ENCODE results near the gene ADGB.
"Not testable (repeated sequence)": the region's sequence is repeated elsewhere in the genome, so short reads cannot be mapped to it uniquely, and the experiment has no call there.

The ADGB gene

DNA sequence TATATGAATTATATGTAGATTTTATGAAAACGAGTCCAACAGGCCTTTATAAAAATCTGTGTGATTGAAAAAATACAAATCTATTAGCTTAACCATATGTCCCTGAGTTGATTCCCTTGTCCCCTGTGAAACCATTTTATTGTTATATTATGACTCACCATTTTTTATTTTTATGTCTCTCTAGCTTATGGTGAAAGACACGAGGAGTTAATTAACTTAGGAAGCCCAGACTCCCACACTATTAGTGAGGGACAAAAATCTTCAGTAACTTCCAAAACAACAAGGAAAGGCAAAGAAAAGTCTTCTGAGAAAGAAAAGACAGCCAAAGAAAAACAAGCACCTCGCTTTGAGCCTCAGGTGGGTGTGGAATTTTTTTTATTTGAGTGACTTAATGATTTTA is 183.1 kb downstream of the ADGB start:
- 93 to 100% methylated on average over 1 to 3 of the region's 3 CpGs for WGBS, 2 experiments
- Histone ChIP-seq H3K27ac (ENCODE audit: insufficient read depth, low read depth, low read length, poor library complexity, severe bottlenecking) (no peak overlapping the region), H3K36me3 (ENCODE audit: control insufficient read depth, insufficient read depth, low read length) (no peaks in the 10 kb centered on the region), H3K4me3 (ENCODE audit: insufficient read depth, low read depth, low read length) (no peak overlapping the region), H3K9me3 (ENCODE audit: control insufficient read depth, low read length) (no peaks in the 10 kb centered on the region), H3K27me3 (ENCODE audit: control insufficient read depth, insufficient read depth, low read length, poor library complexity, severe bottlenecking) (no peaks in the 10 kb centered on the region), H3K4me1 (ENCODE audit: control insufficient read depth, insufficient read depth, low read length) (no peaks in the 10 kb centered on the region)

DNA sequence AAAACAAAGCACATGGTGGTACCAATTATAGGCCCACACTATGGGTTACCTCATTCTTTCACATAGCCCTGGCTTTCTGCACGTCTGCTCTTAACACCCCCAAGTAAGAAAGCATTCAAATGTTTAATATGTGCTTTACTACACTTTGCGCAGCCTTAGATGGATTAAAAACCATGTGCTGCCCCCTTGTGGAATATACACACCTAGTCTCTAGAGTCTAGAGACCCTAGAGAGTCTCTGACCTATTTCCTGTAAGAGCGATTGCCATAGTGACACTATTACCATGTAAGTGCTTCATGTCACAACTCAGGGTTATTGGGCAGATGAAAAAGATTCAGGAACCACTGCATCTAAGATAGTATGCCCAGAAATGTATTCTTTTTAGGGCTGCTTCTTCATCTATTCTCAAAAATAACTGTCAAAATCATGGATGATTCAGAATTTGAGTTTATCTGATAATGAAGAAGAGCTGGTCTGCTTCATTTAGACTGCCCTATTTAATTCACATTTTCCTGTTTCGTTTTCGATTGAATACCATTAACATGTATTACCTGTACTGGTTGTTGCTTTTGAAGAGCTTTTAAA is 186.3 kb downstream of the ADGB start:
- Histone ChIP-seq H3K4me3 (ENCODE audit: insufficient read depth, low read depth, low read length) (no peak overlapping the region), H3K4me1 (ENCODE audit: control insufficient read depth, insufficient read depth, low read length) (no peaks in the 10 kb centered on the region), H3K27me3 (ENCODE audit: control insufficient read depth, insufficient read depth, low read length, poor library complexity, severe bottlenecking) (no peaks in the 10 kb centered on the region), H3K36me3 (ENCODE audit: control insufficient read depth, insufficient read depth, low read length) (no peaks in the 10 kb centered on the region), H3K9me3 (ENCODE audit: control insufficient read depth, low read length) (no peaks in the 10 kb centered on the region), H3K27ac (ENCODE audit: insufficient read depth, low read depth, low read length, poor library complexity, severe bottlenecking) (no peak overlapping the region)
- WGBS, 2 experiments: 64 to 68% methylated on average over 5 of the region's 5 CpGs

DNA sequence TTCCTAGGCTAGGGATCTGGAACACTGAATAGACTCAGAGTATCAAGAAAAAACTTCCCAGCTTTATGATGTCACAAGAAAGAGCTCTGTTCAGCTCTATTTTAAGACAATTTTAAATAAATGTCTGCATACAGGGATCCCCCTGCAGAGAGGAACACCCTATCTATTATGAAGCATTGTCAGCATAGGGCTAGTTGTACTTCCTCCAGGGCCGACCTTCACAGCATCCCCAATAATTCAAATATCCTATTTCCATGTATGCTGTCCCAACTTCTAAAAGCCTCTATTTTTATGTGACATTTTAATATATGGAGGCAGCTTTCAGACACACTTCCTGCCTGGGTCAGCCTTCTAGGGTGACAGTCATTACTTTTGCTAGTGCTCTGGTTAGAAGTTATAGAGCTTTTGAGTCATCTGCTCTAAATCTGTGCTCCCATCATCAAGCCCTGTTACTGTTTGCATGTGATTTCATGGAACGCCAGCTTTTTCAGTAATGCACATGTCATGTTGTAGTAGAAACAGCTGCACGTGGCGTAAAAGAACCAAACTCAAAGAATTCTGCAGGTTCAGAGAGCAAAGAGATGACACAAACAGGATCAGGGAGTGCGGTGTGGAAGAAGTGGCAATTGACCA is 189.2 kb downstream of the ADGB start:
- H3K9me3 ChIP-seq (ENCODE audit: control insufficient read depth, low read length): no peaks in the 10 kb centered on the region
- H3K4me3 ChIP-seq (ENCODE audit: insufficient read depth, low read depth, low read length): no peak overlapping the region
- H3K27ac ChIP-seq (ENCODE audit: insufficient read depth, low read depth, low read length, poor library complexity, severe bottlenecking): no peak overlapping the region
- WGBS, 2 experiments: 95 to 98% methylated on average over 5 of the region's 5 CpGs
- no peaks in the 10 kb centered on the region for H3K36me3 ChIP-seq (ENCODE audit: control insufficient read depth, insufficient read depth, low read length)
- H3K4me1 ChIP-seq (ENCODE audit: control insufficient read depth, insufficient read depth, low read length): no peaks in the 10 kb centered on the region
- no peaks in the 10 kb centered on the region for H3K27me3 ChIP-seq (ENCODE audit: control insufficient read depth, insufficient read depth, low read length, poor library complexity, severe bottlenecking)

DNA sequence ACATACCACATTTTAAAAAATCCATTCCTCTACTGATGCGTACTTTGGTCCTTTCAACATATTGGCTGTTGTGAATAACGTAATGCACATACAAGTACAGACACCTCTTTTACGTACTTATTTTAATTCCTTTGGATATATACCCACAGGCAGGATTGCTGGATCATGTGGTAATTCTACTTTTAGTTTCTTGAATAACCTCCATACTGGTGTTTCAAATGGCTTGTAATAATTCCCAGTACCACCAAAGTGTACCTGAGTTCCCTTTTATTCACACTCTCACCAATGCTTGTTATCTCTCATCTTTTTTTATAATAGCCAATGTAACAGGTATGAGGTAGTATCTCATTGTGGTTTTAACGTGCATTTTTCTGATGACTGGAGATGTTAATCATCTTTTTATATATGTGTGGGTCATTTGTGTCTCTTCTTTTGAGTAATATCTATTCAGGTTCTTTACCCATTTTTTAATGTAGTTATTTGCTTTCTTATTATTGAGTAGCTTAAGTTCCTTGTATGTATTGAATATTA is 191.9 kb downstream of the ADGB start:
- Histone ChIP-seq H3K36me3 (ENCODE audit: control insufficient read depth, insufficient read depth, low read length) (no peaks in the 10 kb centered on the region), H3K4me1 (ENCODE audit: control insufficient read depth, insufficient read depth, low read length) (no peaks in the 10 kb centered on the region), H3K4me3 (ENCODE audit: insufficient read depth, low read depth, low read length) (no peak overlapping the region), H3K27me3 (ENCODE audit: control insufficient read depth, insufficient read depth, low read length, poor library complexity, severe bottlenecking) (no peaks in the 10 kb centered on the region), H3K27ac (ENCODE audit: insufficient read depth, low read depth, low read length, poor library complexity, severe bottlenecking) (no peak overlapping the region), H3K9me3 (ENCODE audit: control insufficient read depth, low read length) (no peaks in the 10 kb centered on the region)
- WGBS, 2 experiments: 91 to 98% methylated on average over 4 of the region's 4 CpGs

DNA sequence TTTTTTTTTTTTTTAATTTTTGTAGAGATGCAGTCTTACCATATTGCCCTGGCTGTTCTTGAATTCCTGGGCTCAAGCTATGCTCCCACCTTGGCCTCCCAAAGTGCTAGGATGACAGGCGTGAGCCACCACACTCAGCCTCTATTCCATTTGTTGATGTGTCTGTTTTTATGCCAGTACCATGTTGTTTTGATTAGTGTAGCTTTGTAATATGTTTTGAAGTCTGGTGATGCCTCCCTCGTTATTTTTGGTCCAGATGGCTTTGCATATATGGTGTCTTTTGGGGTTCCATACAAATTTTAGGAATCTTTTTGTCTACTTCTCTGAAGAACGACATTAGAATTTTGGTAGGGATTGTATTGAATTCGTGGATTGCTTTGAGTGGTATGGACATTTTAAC is 193.2 kb downstream of the ADGB start:
- H3K4me1 ChIP-seq (ENCODE audit: control insufficient read depth, insufficient read depth, low read length): no peaks in the 10 kb centered on the region
- WGBS, 2 experiments: 94 to 97% methylated on average over 3 to 4 of the region's 4 CpGs
- no peaks in the 10 kb centered on the region for H3K9me3 ChIP-seq (ENCODE audit: control insufficient read depth, low read length)
- no peaks in the 10 kb centered on the region for H3K36me3 ChIP-seq (ENCODE audit: control insufficient read depth, insufficient read depth, low read length)
- H3K27me3 ChIP-seq (ENCODE audit: control insufficient read depth, insufficient read depth, low read length, poor library complexity, severe bottlenecking): no peaks in the 10 kb centered on the region
- H3K4me3 ChIP-seq (ENCODE audit: insufficient read depth, low read depth, low read length): no peak overlapping the region
- H3K27ac ChIP-seq (ENCODE audit: insufficient read depth, low read depth, low read length, poor library complexity, severe bottlenecking): no peak overlapping the region

DNA sequence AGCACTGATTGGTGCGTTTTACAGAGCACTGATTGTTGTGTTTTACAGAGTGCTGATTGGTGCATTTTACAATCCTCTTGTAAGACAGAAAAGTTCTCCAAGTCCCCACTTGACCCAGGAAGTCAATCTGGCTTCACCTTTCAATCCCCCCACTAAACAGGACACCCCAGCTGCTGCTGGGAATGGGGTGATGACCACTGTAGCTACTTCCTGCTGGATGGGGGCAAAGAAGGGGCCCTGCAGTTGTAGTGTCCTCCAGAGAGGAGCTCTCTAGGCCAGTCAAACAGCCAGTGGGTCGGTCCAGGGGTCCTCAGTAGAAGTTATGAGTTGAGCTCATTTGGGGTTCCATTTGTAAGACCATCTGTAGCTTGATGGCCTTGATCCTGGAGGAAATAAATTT is 194.4 kb downstream of the ADGB start:
- not testable (repeated sequence) for H3K4me3 ChIP-seq (ENCODE audit: insufficient read depth, low read depth, low read length); H3K36me3 ChIP-seq (ENCODE audit: control insufficient read depth, insufficient read depth, low read length); H3K4me1 ChIP-seq (ENCODE audit: control insufficient read depth, insufficient read depth, low read length); H3K9me3 ChIP-seq (ENCODE audit: control insufficient read depth, low read length); H3K27me3 ChIP-seq (ENCODE audit: control insufficient read depth, insufficient read depth, low read length, poor library complexity, severe bottlenecking); H3K27ac ChIP-seq (ENCODE audit: insufficient read depth, low read depth, low read length, poor library complexity, severe bottlenecking)
- WGBS, 2 experiments: 49 to 100% methylated on average over 1 to 2 of the region's 2 CpGs

DNA sequence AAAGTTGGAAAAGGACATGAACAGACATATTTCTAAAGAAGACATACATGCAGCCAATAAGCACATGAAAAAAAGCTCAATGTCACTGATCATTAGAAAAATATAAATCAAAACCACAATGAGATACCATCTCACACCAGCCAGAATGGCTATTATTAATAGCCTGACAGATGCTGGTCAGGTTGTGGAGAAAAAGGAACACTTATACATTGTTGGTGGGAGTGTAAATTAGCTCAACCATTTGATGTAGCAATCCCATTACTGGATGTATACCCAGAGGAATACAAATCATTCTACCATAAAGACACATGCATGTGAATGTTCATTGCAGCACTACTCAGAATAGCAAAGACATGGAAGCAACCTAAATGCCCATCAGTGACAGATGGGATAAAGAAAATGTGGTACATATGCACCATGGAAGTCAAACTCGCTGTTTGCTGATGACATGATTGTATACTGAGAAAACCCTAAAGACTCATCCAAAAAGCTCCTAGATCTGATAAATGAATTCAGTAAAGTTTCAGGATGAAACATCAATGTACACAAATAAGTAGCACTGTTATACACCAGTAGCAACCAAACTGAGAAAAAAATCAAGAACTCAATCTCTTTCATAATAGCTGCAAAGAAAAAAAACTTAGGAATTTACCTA is 196.8 kb downstream of the ADGB start:
- H3K36me3 ChIP-seq (ENCODE audit: control insufficient read depth, insufficient read depth, low read length): no peaks in the 10 kb centered on the region
- no peaks in the 10 kb centered on the region for H3K27me3 ChIP-seq (ENCODE audit: control insufficient read depth, insufficient read depth, low read length, poor library complexity, severe bottlenecking)
- H3K4me1 ChIP-seq (ENCODE audit: control insufficient read depth, insufficient read depth, low read length): no peaks in the 10 kb centered on the region
- 96 to 100% methylated on average over 1 of the region's 1 CpG for WGBS, 2 experiments
- H3K4me3 ChIP-seq (ENCODE audit: insufficient read depth, low read depth, low read length): no peak overlapping the region
- H3K9me3 ChIP-seq (ENCODE audit: control insufficient read depth, low read length): no peaks in the 10 kb centered on the region
- H3K27ac ChIP-seq (ENCODE audit: insufficient read depth, low read depth, low read length, poor library complexity, severe bottlenecking): no peak overlapping the region

DNA sequence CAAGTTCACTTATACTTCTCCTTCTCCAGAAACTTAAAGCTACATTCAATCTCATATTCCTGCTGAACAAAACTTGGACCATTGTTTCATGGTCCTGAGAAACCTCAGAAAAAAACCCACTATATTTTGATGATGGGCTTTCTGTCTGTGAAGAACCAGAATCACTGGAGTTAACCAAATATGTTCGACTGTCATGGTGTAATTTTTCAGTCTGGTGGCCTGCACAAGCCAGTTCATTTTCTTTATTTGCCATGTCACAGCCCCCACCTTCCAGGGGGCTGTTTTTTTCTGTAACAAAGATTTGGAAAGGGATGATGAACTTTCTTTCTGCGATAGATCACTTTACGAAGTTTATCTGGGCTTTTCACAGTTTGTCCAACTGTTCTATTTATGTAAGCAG is 204.4 kb downstream of the ADGB start:
- H3K9me3 ChIP-seq (ENCODE audit: control insufficient read depth, low read length); H3K4me3 ChIP-seq (ENCODE audit: insufficient read depth, low read depth, low read length); H3K36me3 ChIP-seq (ENCODE audit: control insufficient read depth, insufficient read depth, low read length); H3K4me1 ChIP-seq (ENCODE audit: control insufficient read depth, insufficient read depth, low read length); H3K27me3 ChIP-seq (ENCODE audit: control insufficient read depth, insufficient read depth, low read length, poor library complexity, severe bottlenecking); H3K27ac ChIP-seq (ENCODE audit: insufficient read depth, low read depth, low read length, poor library complexity, severe bottlenecking): not testable (repeated sequence)
- WGBS, 2 experiments: 93 to 95% methylated on average over 3 of the region's 3 CpGs

DNA sequence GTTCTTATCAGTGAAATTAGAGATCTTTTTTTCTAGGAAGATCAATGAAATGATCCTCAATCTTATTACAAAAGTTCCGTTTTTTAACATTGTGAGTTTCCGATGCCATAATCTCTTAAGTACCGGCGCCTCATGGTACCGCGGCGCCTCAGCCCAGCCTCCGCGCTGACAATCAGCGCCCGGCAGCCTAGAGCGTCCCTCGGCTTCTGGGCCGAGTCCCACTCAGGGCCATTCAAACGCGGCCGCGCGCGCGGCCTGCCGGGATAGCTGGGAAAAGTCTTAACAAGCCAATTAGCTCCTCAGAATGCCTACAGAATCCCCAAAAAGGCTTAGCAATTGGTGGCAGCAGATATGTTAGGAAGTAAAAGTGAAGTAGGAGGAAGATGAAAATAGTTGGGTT is 204.8 kb downstream of the ADGB start:
- no peaks in the 10 kb centered on the region for H3K27me3 ChIP-seq (ENCODE audit: control insufficient read depth, insufficient read depth, low read length, poor library complexity, severe bottlenecking)
- 97 to 98% methylated on average over 22 of the region's 22 CpGs for WGBS, 2 experiments
- no peaks in the 10 kb centered on the region for H3K36me3 ChIP-seq (ENCODE audit: control insufficient read depth, insufficient read depth, low read length)
- no peak overlapping the region for H3K4me3 ChIP-seq (ENCODE audit: insufficient read depth, low read depth, low read length)
- no peaks in the 10 kb centered on the region for H3K9me3 ChIP-seq (ENCODE audit: control insufficient read depth, low read length)
- H3K27ac ChIP-seq (ENCODE audit: insufficient read depth, low read depth, low read length, poor library complexity, severe bottlenecking): no peak overlapping the region
- no peaks in the 10 kb centered on the region for H3K4me1 ChIP-seq (ENCODE audit: control insufficient read depth, insufficient read depth, low read length)

DNA sequence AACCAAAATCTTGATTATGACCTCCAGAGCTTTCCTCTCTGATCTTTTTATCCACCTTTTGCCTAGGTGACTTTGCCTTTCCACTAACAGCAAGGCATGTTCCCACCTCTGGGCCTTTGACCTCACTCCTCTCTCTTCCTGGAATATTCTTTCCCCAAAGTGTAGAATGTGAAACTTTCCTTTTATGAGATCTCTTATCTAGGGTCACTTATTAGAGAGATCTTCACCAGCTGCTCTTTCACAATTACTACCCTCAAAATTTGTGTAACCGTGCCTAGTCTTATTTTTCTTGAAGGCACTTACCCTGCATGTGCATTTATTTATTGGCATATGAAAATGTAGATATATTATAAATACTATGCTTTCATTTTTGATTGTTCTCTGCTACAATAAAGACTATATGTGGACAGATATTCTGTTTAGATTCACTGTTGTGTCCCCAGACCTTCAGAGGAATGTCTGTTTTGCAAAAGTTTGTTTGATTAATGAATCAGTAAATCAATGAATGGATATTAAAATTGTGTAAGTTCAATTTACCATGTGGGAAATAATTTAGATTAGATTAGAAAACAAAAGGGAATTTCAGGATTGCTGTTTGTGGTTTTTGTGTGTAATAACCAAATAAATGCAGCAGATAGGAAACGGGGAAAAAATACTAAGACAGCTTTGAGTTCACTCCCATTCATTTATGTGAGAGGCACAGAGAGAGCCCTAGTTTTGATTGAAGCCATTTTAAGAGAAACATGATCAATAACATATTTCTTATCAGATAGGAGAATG is 207.0 kb downstream of the ADGB start:
- Histone ChIP-seq H3K27ac (ENCODE audit: insufficient read depth, low read depth, low read length, poor library complexity, severe bottlenecking) (no peak overlapping the region), H3K27me3 (ENCODE audit: control insufficient read depth, insufficient read depth, low read length, poor library complexity, severe bottlenecking) (no peaks in the 10 kb centered on the region), H3K4me1 (ENCODE audit: control insufficient read depth, insufficient read depth, low read length) (no peaks in the 10 kb centered on the region), H3K36me3 (ENCODE audit: control insufficient read depth, insufficient read depth, low read length) (no peaks in the 10 kb centered on the region), H3K9me3 (ENCODE audit: control insufficient read depth, low read length) (no peaks in the 10 kb centered on the region), H3K4me3 (ENCODE audit: insufficient read depth, low read depth, low read length) (no peak overlapping the region)
- WGBS, 2 experiments: 90 to 97% methylated on average over 1 to 2 of the region's 2 CpGs
